PC-9 (cell line): ENCODE results near the gene ZFAND2B. TPM values are rescaled to one million over a fixed set of nuclear protein-coding genes. Genes with fewer than 3 reads are reported as not detected.
A peak's percentile ranks its signal among the peaks of the same experiment; 100 is the strongest.

Experiments used
- BruUV-seq: library from RNA; stranded (reverse); fragments of 400-500 nt; replicated peaks from 2 replicates; lab custom pipeline; 2021; lab: Mats Ljungman, UMichigan
- CTCF ChIA-PET: fragments of 300-600 bp; sonication (Branson Sonifier 250); formaldehyde crosslinking; loops from one replicate; lab custom pipeline; 2022; ENCODE audit warnings: antibody characterized with exemption; lab: Charles Lee
- POLR2A ChIA-PET: fragments of 300-600 bp; sonication (Branson Sonifier 250); formaldehyde crosslinking; loops from one replicate; lab custom pipeline; 2022; ENCODE audit warnings: antibody characterized with exemption; ENCODE audit not compliant: unreplicated experiment; lab: Charles Lee
- DNase-seq, 2 experiments: peaks; one replicate each; pipeline versions ENCODE4 v3.0.0 to v3.0.0-alpha.2; 2015 to 2022; ENCODE audit warnings: mixed read lengths in 1 of 2
- H2AFZ ChIP-seq: fragments of 200-600 bp; sonication (generic); 2 replicates; pipeline ENCODE4 v1.8.1; 2017; ENCODE audit warnings: antibody characterized with exemption
- H3F3A ChIP-seq: fragments of 200-600 bp; sonication (generic); 2 replicates; pipeline ENCODE4 v1.8.1; 2017; ENCODE audit warnings: antibody characterized with exemption, mild to moderate bottlenecking, low read depth; ENCODE audit not compliant: insufficient read depth
- H3K27ac ChIP-seq: fragments of 200-600 bp; sonication (generic); 2 replicates; pipeline ENCODE4 v1.6.1; 2016; ENCODE audit warnings: mixed run types
- H3K27me3 ChIP-seq: fragments of 200-600 bp; sonication (generic); 2 replicates; pipeline ENCODE4 v1.6.1; 2016; ENCODE audit warnings: low read depth, mixed run types; ENCODE audit not compliant: insufficient read depth
- H3K36me3 ChIP-seq: fragments of 200-600 bp; sonication (generic); 2 replicates; pipeline ENCODE4 v1.6.1; 2016; ENCODE audit warnings: low read depth, mixed run types
- H3K4me1 ChIP-seq: fragments of 200-600 bp; sonication (generic); replicated peaks from 2 replicates; pipeline ENCODE4 v1.6.1; 2016; ENCODE audit warnings: mixed run types; ENCODE audit not compliant: insufficient read depth
- H3K4me2 ChIP-seq: fragments of 200-600 bp; sonication (generic); 2 replicates; pipeline ENCODE4 v1.6.1; 2017; ENCODE audit warnings: mixed run types
- H3K4me3 ChIP-seq: fragments of 200-600 bp; sonication (generic); 2 replicates; pipeline ENCODE4 v1.6.1; 2016; ENCODE audit warnings: mixed run types
- H3K79me2 ChIP-seq: fragments of 200-600 bp; sonication (generic); 2 replicates; pipeline ENCODE4 v1.6.1; 2017; ENCODE audit warnings: low read depth, mixed run types
- H3K9me2 ChIP-seq: fragments of 200-600 bp; sonication (generic); 2 replicates; pipeline ENCODE4 v1.8.1; 2017; ENCODE audit warnings: mild to moderate bottlenecking; ENCODE audit not compliant: insufficient read depth
- H3K9me3 ChIP-seq: fragments of 200-600 bp; sonication (generic); 2 replicates; pipeline ENCODE4 v1.8.1; 2016; ENCODE audit warnings: low read depth; ENCODE audit not compliant: insufficient read depth
- H4K20me1 ChIP-seq: fragments of 200-600 bp; sonication (generic); 2 replicates; pipeline ENCODE4 v1.8.1; 2017; ENCODE audit not compliant: insufficient read depth
- CTCF ChIP-seq: fragments of 200-600 bp; sonication (generic); conservative IDR thresholded peaks from 2 replicates; pipeline ENCODE4 v1.6.1; 2017; ENCODE audit warnings: mixed run types, antibody characterized with exemption, mild to moderate bottlenecking, moderate library complexity
- EZH2 ChIP-seq: fragments of 200-600 bp; sonication (generic); IDR thresholded peaks from 2 replicates; pipeline ENCODE4 v1.8.0; 2017; ENCODE audit warnings: antibody characterized with exemption, low read depth
- intact Hi-C: fragments of 100-400 bp; cut with micrococcal nuclease; formaldehyde crosslinking; loops from one replicate; pipeline ENCODE4 v1.10.0; 2022; ENCODE audit not compliant: unreplicated experiment
- total RNA-seq: library from RNA; stranded (reverse); gene quantifications from 2 replicates; pipeline ENCODE4 v1.2.3, GENCODE V29; 2021

ZFAND2B gene
- total RNA-seq, 1 experiment from 2014 or later, result 24.6 TPM

GRCh38 chr2:219169930-219170654, 36.5 kb upstream of the ZFAND2B start, which contains the start of gene SLC23A3:
TSS of gene SLC23A3 (minus strand) at chr2:219170029. CDS start at chr2:219169984, 45 bp downstream.
- Histone ChIP-seq H3K9me3 (no peaks in the 10 kb centered on the region), H3K4me1 (peaks cover under 1% of the 10 kb centered on the region; the same call in 1 of the 2 replicates), H3K4me2 (no peak within 1 kb of the TSS), H3K36me3 (0 out of 2 replicates have a peak, but pooled peaks cover 12% of the 10 kb centered on the region), H3K27me3 (no peaks in the 10 kb centered on the region), H3K4me3 (no peak within 1 kb of the TSS), H3K9me2 (no peaks in the 10 kb centered on the region), H3K79me2 (peaks cover 10% of the 10 kb centered on the region), H2AFZ (no peak within 1 kb of the TSS), H3K27ac (no peak within 1 kb of the TSS), H3F3A (peaks cover 16% of the 10 kb centered on the region; the same call in 1 of the 2 replicates), H4K20me1 (no peaks in the 10 kb centered on the region; the same call in 1 of the 2 replicates)
- DNase-seq, result no peak
- no peak for TF ChIP-seq EZH2
- POLR2A ChIA-PET, result interaction anchor here (0.6 kb wide), 1 partner anchor 49 kb away, joined by 3 read pairs; the partner anchor contains the start of gene ABCB6
- intact Hi-C loops, result no loop called here
- no TSS peak for BruUV-seq
- CTCF ChIA-PET, result no interaction called here

- peaks cover 21% of the 10 kb centered on the region for H3K79me2 ChIP-seq
- peaks cover 23% of the 10 kb centered on the region for H3F3A ChIP-seq
- no peaks in the 10 kb centered on the region for H3K27me3 ChIP-seq
- 0 out of 2 replicates have a peak, but pooled peaks cover 12% of the 10 kb centered on the region for H3K36me3 ChIP-seq
- no peak overlapping the region for H3K4me2 ChIP-seq
- no peak overlapping the region for H3K4me3 ChIP-seq
- intact Hi-C loops, result loop anchor here (1.0 kb wide), 2 partner anchors 40 to 127 kb away; no protein-coding TSS in a partner anchor
- CTCF ChIA-PET, result interaction anchor here (0.6 to 1.1 kb wide), 7 partner anchors 11 to 762 kb away, joined by 3 to 13 read pairs (median 3); no protein-coding TSS in a partner anchor
- no peaks in the 10 kb centered on the region for H3K9me2 ChIP-seq
- H2AFZ ChIP-seq, result no peak overlapping the region
- DNase-seq, result peak in 1 of 2 experiments; percentile 36
- BruUV-seq, result no TSS peak
- H3K4me1 ChIP-seq, result peaks cover 11% of the 10 kb centered on the region
- POLR2A ChIA-PET, result no interaction called here
- TF ChIP-seq CTCF (peak; percentile 82), EZH2 (no peak)
- H4K20me1 ChIP-seq, result no peaks in the 10 kb centered on the region; the same call in 1 of the 2 replicates
- no peaks in the 10 kb centered on the region for H3K9me3 ChIP-seq
- H3K27ac ChIP-seq, result no peak overlapping the region
Measured at GRCh38 chr2:219171231-219171651, 35.3 kb upstream of the ZFAND2B start.

- intact Hi-C loops, result no loop called here
- 0 out of 2 replicates have a peak, but pooled peaks cover 12% of the 10 kb centered on the region for H3K36me3 ChIP-seq
- no TSS peak for BruUV-seq
Measured at GRCh38 chr2:219172231-219173154, 34.1 kb upstream of the ZFAND2B start.

More at GRCh38 chr2:219172231-219173154, 34.1 kb upstream of the ZFAND2B start:
- Histone ChIP-seq H3K27me3 (no peaks in the 10 kb centered on the region), H2AFZ (no peak overlapping the region), H3K27ac (no peak overlapping the region), H3K4me2 (no peak overlapping the region), H3F3A (peaks cover 33% of the 10 kb centered on the region), H4K20me1 (no peaks in the 10 kb centered on the region; the same call in 1 of the 2 replicates), H3K79me2 (peaks cover 21% of the 10 kb centered on the region), H3K4me1 (peaks cover 11% of the 10 kb centered on the region), H3K9me2 (no peaks in the 10 kb centered on the region), H3K4me3 (no peak overlapping the region), H3K9me3 (no peaks in the 10 kb centered on the region)
- TF ChIP-seq EZH2, result no peak
- TF ChIP-seq CTCF, result no peak
- ChIA-PET CTCF (no interaction called here), POLR2A (interaction anchor here (0.6 kb wide), 1 partner anchor 102 kb away, joined by 14 read pairs; no protein-coding TSS in a partner anchor)
- DNase-seq, result no peak
